ENCODE results near the gene LGALS3. TPM values are rescaled to one million over a fixed set of nuclear protein-coding genes. Genes with fewer than 3 reads are reported as not detected.
A peak's percentile ranks its signal among the peaks of the same experiment; 100 is the strongest.
"Not testable (repeated sequence)": the region's sequence is repeated elsewhere in the genome, so short reads cannot be mapped to it uniquely, and the experiment has no call there.

Gene LGALS3
- 100 to 1,000 TPM in 2 of 3 donors, 10 to 100 TPM in 1; 53.5 to 565 (median 547) TPM for polyA plus RNA-seq

GRCh38 chr14:55129086-55129427 is at the start of gene LGALS3:
TSS of gene LGALS3 (plus strand) at chr14:55129252. CDS start at chr14:55137374, 8,122 bp downstream.
- peak within 1 kb of the TSS; percentile 83 for H3K27ac ChIP-seq (ENCODE audit: low read depth, low read length)
- WGBS, 3 donors: 0 to 1% (median 0%) methylated on average over 11 to 50 of the region's 50 CpGs

GRCh38 chr14:55079961-55080360 is 49.1 kb upstream of the LGALS3 start:
- H3K27ac ChIP-seq (ENCODE audit: low read depth, low read length): not testable (repeated sequence)

GRCh38 chr14:55084401-55085059 is 44.5 kb upstream of the LGALS3 start:
- no peak overlapping the region for H3K27ac ChIP-seq (ENCODE audit: low read depth, low read length)

More at GRCh38 chr14:55079961-55080360, 49.1 kb upstream of the LGALS3 start:
- 75 to 88% (median 83%) methylated on average over 6 of the region's 6 CpGs for WGBS, 3 donors

- H3K27ac ChIP-seq (ENCODE audit: low read depth, low read length): no peak overlapping the region
- 17 to 87% (median 62%) methylated on average over 4 of the region's 4 CpGs for WGBS, 3 donors
These were observed 43.9 kb upstream of the LGALS3 start for GRCh38 chr14:55085060-55085660.

GRCh38 chr14:55086938-55087337 is 42.1 kb upstream of the LGALS3 start:
- no peak overlapping the region for H3K27ac ChIP-seq (ENCODE audit: low read depth, low read length)
- 86 to 93% (median 92%) methylated on average over 9 of the region's 9 CpGs for WGBS, 3 donors

GRCh38 chr14:55088356-55088755 is 40.7 kb upstream of the LGALS3 start:
- H3K27ac ChIP-seq (ENCODE audit: low read depth, low read length): no peak overlapping the region

- H3K27ac ChIP-seq (ENCODE audit: low read depth, low read length): no peak overlapping the region
- 64 to 77% (median 71%) methylated on average over 4 of the region's 4 CpGs for WGBS, 3 donors
These were observed 36.7 kb upstream of the LGALS3 start for GRCh38 chr14:55092341-55092740.

- 68 to 80% (median 74%) methylated on average over 9 of the region's 9 CpGs for WGBS, 3 donors
- no peak overlapping the region for H3K27ac ChIP-seq (ENCODE audit: low read depth, low read length)
These were observed 34.5 kb upstream of the LGALS3 start for GRCh38 chr14:55094292-55095157.

- no peak overlapping the region for H3K27ac ChIP-seq (ENCODE audit: low read depth, low read length)
- 47 to 69% (median 54%) methylated on average over 5 of the region's 5 CpGs for WGBS, 3 donors
These were observed 31.0 kb upstream of the LGALS3 start for GRCh38 chr14:55097881-55098560.

GRCh38 chr14:55098561-55098898 is 30.5 kb upstream of the LGALS3 start:
- 69 to 95% (median 88%) methylated on average over 1 of the region's 1 CpG for WGBS, 3 donors
- H3K27ac ChIP-seq (ENCODE audit: low read depth, low read length): no peak overlapping the region

GRCh38 chr14:55099756-55100155 is 29.3 kb upstream of the LGALS3 start:
- H3K27ac ChIP-seq (ENCODE audit: low read depth, low read length): no peak overlapping the region
- 28 to 91% (median 36%) methylated on average over 2 of the region's 2 CpGs for WGBS, 3 donors

- WGBS, 3 donors: 89 to 95% (median 92%) methylated on average over 5 of the region's 5 CpGs
- peak overlapping the region; percentile 33 for H3K27ac ChIP-seq (ENCODE audit: low read depth, low read length)
These were observed 27.4 kb upstream of the LGALS3 start for GRCh38 chr14:55101698-55102097.

- H3K27ac ChIP-seq (ENCODE audit: low read depth, low read length): no peak overlapping the region
- 4 to 8% (median 7%) methylated on average over 7 of the region's 7 CpGs for WGBS, 3 donors
These were observed 26.9 kb upstream of the LGALS3 start for GRCh38 chr14:55102141-55102621.

GRCh38 chr14:55103005-55103640 is 25.9 kb upstream of the LGALS3 start:
- H3K27ac ChIP-seq (ENCODE audit: low read depth, low read length): peak overlapping the region; percentile 94
- WGBS, 3 donors: 20 to 54% (median 25%) methylated on average over 13 of the region's 13 CpGs

- 92 to 95% (median 95%) methylated on average over 6 of the region's 6 CpGs for WGBS, 3 donors
- H3K27ac ChIP-seq (ENCODE audit: low read depth, low read length): peak overlapping the region; percentile 94
These were observed 24.8 kb upstream of the LGALS3 start for GRCh38 chr14:55103971-55104954.

GRCh38 chr14:55105991-55106390 is 23.1 kb upstream of the LGALS3 start:
- peak overlapping the region; percentile 46 for H3K27ac ChIP-seq (ENCODE audit: low read depth, low read length)
- WGBS, 3 donors: 85 to 90% (median 88%) methylated on average over 7 of the region's 7 CpGs

All from adipose tissue (tissue), 3 donors.